K562 (cell line): ENCODE data around the gene MDK. TPM values are rescaled to one million over a fixed set of nuclear protein-coding genes. Genes with fewer than 3 reads are reported as not detected.

Source experiments
- CBX1 ChIP-seq: sonication (generic); IDR thresholded peaks from 2 replicates; pipeline ENCODE4 v1.6.1; 2016; ENCODE audit warnings: antibody characterized with exemption, low read depth, mild to moderate bottlenecking
- CBX3 ChIP-seq, 2 experiments: IDR thresholded peaks; 1 replicate in 1 of 2; 2 replicates in 1 of 2; pipeline ENCODE4 v1.6.1; 2012; ENCODE audit warnings: inconsistent platforms in 2 of 2, low read length in 2 of 2, borderline replicate concordance in 1 of 2, control low read depth in 1 of 2
- EWSR1 ChIP-seq: fragments of 450-650 bp; IDR thresholded peaks from 2 replicates; pipeline ENCODE4 v1.6.1; 2018; ENCODE audit warnings: borderline replicate concordance, mild to moderate bottlenecking, low read depth, moderate library complexity; ENCODE audit not compliant: partially characterized antibody
- HIVEP1 ChIP-seq: fragments of 250-450 bp; sonication (Bioruptor Pico); IDR thresholded peaks from 2 replicates; pipeline ENCODE4 v1.4.0; 2020; ENCODE audit warnings: mild to moderate bottlenecking
- SP1 ChIP-seq: sonication (generic); formaldehyde crosslinking; IDR thresholded peaks from 2 replicates; pipeline ENCODE4 v1.8.1; 2022; ENCODE audit warnings: mild to moderate bottlenecking, missing genetic modification reagents
- TEAD2 ChIP-seq: fragments of 450-650 bp; IDR thresholded peaks from 2 replicates; pipeline ENCODE4 v1.6.1; 2016; ENCODE audit warnings: missing genetic modification characterization, control low read depth, missing compliant biosample characterization
- U2AF1 ChIP-seq: fragments of 200-400 bp; formaldehyde crosslinking; optimal IDR thresholded peaks from 2 replicates; pipeline ENCODE3; 2017; ENCODE audit warnings: mild to moderate bottlenecking, low read depth, low read length, moderate library complexity
- YY1 ChIP-seq, 3 experiments: IDR thresholded peaks; 2 replicates each; pipeline ENCODE4 v1.6.1; 2011; ENCODE audit warnings: low read length in 2 of 3, mild to moderate bottlenecking in 2 of 3, moderate library complexity in 2 of 3, borderline replicate concordance in 1 of 3, control low read depth in 1 of 3, low read depth in 1 of 3; ENCODE audit not compliant: insufficient read depth in 3 of 3, insufficient replicate concordance in 2 of 3, control insufficient read depth in 1 of 3, insufficient read length in 1 of 3; ENCODE audit errors: extremely low read depth in 1 of 3
- ZBTB17 ChIP-seq: fragments of 450-650 bp; formaldehyde crosslinking; IDR thresholded peaks from 2 replicates; pipeline ENCODE4 v1.4.0; 2020; ENCODE audit warnings: mild to moderate bottlenecking
- ZNF311 ChIP-seq: fragments of 250-450 bp; sonication (Bioruptor Pico); IDR thresholded peaks from 2 replicates; pipeline ENCODE4 v1.4.0; 2020; ENCODE audit warnings: mild to moderate bottlenecking, moderate library complexity
- polyA plus RNA-seq, 8 experiments: library from polyadenylated mRNA; depleted of rRNA in 4 of 8; stranded (reverse) in 5 of 8; unstranded in 3 of 8; fragments of >200 nt; fragmentation: Nextera tagmentation in 2 of 8; fragmentation: Illumina TruSeq in 1 of 8; extraction: Ambion mirVana in 2 of 8; extraction: Trizol in 1 of 8; gene quantifications; 2 replicates each; pipeline versions ENCODE4 v1.2.1 to v1.2.3, GENCODE V29; 2011 to 2014; ENCODE audit warnings: inconsistent platforms in 1 of 8, missing spikeins in 1 of 8
- total RNA-seq, 7 experiments: library from RNA; depleted of rRNA in 6 of 7; stranded (reverse); fragments of >200 nt in 6 of 7; fragmentation: Illumina TruSeq in 2 of 7; extraction: Trizol in 2 of 7; gene quantifications; 2 replicates each; pipeline versions ENCODE4 v1.2.1 to v1.2.3, GENCODE V29; 2011 to 2021; ENCODE audit warnings: low replicate concordance in 1 of 7
- TF ChIP-seq, protein P1 (sequence below): IDR thresholded peaks from 2 replicates; pipeline ENCODE4 v1.6.1; 2012; ENCODE audit warnings: low read depth, low read length, improper control_type of control experiment, borderline replicate concordance
- TF ChIP-seq, protein P2 (sequence below): fragments of 450-650 bp; formaldehyde crosslinking; IDR thresholded peaks from 2 replicates; pipeline ENCODE4 v1.4.0; 2022; ENCODE audit warnings: missing genetic modification characterization
- TF ChIP-seq, protein P3 (sequence below): fragments of 200-800 bp; sonication (Bioruptor generic); IDR thresholded peaks from 2 replicates; pipeline ENCODE4 v1.6.1; 2017; ENCODE audit warnings: missing genetic modification characterization, missing compliant biosample characterization
- TF ChIP-seq, protein P4 (sequence below), 2 experiments: IDR thresholded peaks; 2 replicates each; pipeline ENCODE4 v1.6.1; 2011; ENCODE audit warnings: borderline replicate concordance in 1 of 2, control low read depth in 1 of 2, low read depth in 1 of 2, low read length in 1 of 2, mild to moderate bottlenecking in 1 of 2, mixed read lengths in 1 of 2, moderate library complexity in 1 of 2; ENCODE audit not compliant: insufficient read depth in 1 of 2, insufficient read length in 1 of 2, poor library complexity in 1 of 2, severe bottlenecking in 1 of 2; ENCODE audit errors: extremely low read depth in 1 of 2
- TF ChIP-seq, protein P5 (sequence below): fragments of 200-800 bp; sonication (Bioruptor generic); IDR thresholded peaks from 2 replicates; pipeline ENCODE4 v1.6.1; 2017; ENCODE audit warnings: missing genetic modification characterization, missing compliant biosample characterization
- TF ChIP-seq, protein P6 (sequence below): sonication (generic); formaldehyde crosslinking; IDR thresholded peaks from 2 replicates; pipeline ENCODE4 v1.9.0; 2022; ENCODE audit warnings: mild to moderate bottlenecking, missing genetic modification reagents

Gene MDK
- total and polyA plus RNA-seq, 9 of the 15 experiments (the other 6 are each of a cell fraction or from before 2014, with no cell fraction given): 20.7 to 700 (median 350) TPM

DNA sequence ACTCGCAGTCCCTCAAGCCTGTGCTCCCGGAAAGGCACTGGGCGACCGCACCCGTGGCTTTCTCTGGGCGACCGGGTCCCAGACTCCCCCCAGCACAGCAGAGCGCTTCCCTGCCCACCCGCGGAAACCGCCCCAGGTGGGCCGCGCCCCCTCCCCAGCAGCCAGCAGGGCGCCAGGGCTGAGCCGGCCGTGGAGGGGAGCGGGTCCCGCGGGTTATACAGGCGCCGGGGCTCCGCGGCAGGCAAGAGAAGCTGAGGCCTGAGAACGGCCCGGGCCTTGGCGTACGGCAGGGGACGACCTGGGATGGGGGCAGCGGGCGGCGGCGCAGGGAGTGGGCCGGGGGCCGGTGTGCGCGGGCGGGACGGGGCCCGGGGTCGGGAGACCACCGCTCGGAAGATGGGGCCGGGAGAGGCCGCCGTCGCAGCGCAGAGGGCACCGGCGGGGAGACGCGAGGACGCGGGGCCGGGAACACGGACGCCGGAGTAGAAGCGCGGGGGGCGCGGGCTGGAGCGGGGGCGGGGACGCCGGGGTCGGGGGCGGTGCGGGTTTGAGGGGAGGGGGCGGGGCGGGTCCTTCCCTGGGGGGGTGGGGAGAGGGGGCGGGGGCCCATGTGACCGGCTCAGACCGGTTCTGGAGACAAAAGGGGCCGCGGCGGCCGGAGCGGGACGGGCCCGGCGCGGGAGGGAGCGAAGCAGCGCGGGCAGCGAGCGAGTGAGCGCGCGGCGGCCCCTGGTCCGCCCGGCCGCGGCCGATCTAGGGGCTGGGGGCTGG lies at the start of gene MDK (continued):
- TF ChIP-seq EWSR1 (no peak), U2AF1 (peak; percentile 50), ZNF311 (CRISPR knock-in tag) (no peak), TEAD2 (tag) (no peak), ZBTB17 (peak; percentile 64; the same call in 1 of the 2 replicates), YY1 (IDR thresholded peaks at IDR 0.05; ENCODE audit: borderline replicate concordance in 1 of 3, control insufficient read depth in 1 of 3, extremely low read depth in 1 of 3, insufficient read depth in 3 of 3, insufficient read length in 1 of 3, insufficient replicate concordance in 2 of 3, low read depth in 1 of 3, low read length in 2 of 3) (peak in 1 of 3 experiments; percentile 10), SP1 (CRISPR knock-in tag) (no peak), CBX3 (IDR thresholded peaks at IDR 0.05; ENCODE audit: borderline replicate concordance in 1 of 2, low read length in 2 of 2) (no peak), CBX1 (no peak), HIVEP1 (CRISPR knock-in tag) (no peak)
- TF ChIP-seq, protein P1, sequence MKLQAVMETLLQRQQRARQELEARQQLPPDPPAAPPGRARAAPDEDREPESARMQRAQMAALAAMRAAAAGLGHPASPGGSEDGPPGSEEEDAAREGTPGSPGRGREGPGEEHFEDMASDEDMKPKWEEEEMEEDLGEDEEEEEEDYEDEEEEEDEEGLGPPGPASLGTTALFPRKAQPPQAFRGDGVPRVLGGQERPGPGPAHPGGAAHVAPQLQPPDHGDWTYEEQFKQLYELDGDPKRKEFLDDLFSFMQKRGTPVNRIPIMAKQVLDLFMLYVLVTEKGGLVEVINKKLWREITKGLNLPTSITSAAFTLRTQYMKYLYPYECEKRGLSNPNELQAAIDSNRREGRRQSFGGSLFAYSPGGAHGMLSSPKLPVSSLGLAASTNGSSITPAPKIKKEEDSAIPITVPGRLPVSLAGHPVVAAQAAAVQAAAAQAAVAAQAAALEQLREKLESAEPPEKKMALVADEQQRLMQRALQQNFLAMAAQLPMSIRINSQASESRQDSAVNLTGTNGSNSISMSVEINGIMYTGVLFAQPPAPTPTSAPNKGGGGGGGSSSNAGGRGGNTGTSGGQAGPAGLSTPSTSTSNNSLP: no peak
- TF ChIP-seq, protein P2, sequence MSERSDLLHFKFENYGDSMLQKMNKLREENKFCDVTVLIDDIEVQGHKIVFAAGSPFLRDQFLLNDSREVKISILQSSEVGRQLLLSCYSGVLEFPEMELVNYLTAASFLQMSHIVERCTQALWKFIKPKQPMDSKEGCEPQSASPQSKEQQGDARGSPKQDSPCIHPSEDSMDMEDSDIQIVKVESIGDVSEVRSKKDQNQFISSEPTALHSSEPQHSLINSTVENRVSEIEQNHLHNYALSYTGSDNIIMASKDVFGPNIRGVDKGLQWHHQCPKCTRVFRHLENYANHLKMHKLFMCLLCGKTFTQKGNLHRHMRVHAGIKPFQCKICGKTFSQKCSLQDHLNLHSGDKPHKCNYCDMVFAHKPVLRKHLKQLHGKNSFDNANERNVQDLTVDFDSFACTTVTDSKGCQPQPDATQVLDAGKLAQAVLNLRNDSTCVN: no peak
- TF ChIP-seq, protein P3, sequence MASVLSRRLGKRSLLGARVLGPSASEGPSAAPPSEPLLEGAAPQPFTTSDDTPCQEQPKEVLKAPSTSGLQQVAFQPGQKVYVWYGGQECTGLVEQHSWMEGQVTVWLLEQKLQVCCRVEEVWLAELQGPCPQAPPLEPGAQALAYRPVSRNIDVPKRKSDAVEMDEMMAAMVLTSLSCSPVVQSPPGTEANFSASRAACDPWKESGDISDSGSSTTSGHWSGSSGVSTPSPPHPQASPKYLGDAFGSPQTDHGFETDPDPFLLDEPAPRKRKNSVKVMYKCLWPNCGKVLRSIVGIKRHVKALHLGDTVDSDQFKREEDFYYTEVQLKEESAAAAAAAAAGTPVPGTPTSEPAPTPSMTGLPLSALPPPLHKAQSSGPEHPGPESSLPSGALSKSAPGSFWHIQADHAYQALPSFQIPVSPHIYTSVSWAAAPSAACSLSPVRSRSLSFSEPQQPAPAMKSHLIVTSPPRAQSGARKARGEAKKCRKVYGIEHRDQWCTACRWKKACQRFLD (CRISPR knock-in tag): 0 out of 2 replicates have a peak, but pooled peaks have one; percentile 57
- TF ChIP-seq, protein P4, sequence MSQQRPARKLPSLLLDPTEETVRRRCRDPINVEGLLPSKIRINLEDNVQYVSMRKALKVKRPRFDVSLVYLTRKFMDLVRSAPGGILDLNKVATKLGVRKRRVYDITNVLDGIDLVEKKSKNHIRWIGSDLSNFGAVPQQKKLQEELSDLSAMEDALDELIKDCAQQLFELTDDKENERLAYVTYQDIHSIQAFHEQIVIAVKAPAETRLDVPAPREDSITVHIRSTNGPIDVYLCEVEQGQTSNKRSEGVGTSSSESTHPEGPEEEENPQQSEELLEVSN (IDR thresholded peaks at IDR 0.05; ENCODE audit: borderline replicate concordance in 1 of 2, extremely low read depth in 1 of 2, insufficient read depth in 1 of 2, insufficient read length in 1 of 2, low read depth in 1 of 2, low read length in 1 of 2, poor library complexity in 1 of 2, severe bottlenecking in 1 of 2): peak in 1 of 2 experiments; percentile 79
- TF ChIP-seq, protein P5, sequence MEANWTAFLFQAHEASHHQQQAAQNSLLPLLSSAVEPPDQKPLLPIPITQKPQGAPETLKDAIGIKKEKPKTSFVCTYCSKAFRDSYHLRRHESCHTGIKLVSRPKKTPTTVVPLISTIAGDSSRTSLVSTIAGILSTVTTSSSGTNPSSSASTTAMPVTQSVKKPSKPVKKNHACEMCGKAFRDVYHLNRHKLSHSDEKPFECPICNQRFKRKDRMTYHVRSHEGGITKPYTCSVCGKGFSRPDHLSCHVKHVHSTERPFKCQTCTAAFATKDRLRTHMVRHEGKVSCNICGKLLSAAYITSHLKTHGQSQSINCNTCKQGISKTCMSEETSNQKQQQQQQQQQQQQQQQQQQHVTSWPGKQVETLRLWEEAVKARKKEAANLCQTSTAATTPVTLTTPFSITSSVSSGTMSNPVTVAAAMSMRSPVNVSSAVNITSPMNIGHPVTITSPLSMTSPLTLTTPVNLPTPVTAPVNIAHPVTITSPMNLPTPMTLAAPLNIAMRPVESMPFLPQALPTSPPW (CRISPR knock-in tag): peak; percentile 59; the same call in 1 of the 2 replicates
- TF ChIP-seq, protein P6, sequence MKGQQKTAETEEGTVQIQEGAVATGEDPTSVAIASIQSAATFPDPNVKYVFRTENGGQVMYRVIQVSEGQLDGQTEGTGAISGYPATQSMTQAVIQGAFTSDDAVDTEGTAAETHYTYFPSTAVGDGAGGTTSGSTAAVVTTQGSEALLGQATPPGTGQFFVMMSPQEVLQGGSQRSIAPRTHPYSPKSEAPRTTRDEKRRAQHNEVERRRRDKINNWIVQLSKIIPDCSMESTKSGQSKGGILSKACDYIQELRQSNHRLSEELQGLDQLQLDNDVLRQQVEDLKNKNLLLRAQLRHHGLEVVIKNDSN: no peak
